ENCODE data around the gene DDX41. TPM values are rescaled to one million over a fixed set of nuclear protein-coding genes. Genes with fewer than 3 reads are reported as not detected.

The DDX41 gene
- total RNA-seq, 2 experiments from 2014 or later: 169 to 224 TPM

DNA sequence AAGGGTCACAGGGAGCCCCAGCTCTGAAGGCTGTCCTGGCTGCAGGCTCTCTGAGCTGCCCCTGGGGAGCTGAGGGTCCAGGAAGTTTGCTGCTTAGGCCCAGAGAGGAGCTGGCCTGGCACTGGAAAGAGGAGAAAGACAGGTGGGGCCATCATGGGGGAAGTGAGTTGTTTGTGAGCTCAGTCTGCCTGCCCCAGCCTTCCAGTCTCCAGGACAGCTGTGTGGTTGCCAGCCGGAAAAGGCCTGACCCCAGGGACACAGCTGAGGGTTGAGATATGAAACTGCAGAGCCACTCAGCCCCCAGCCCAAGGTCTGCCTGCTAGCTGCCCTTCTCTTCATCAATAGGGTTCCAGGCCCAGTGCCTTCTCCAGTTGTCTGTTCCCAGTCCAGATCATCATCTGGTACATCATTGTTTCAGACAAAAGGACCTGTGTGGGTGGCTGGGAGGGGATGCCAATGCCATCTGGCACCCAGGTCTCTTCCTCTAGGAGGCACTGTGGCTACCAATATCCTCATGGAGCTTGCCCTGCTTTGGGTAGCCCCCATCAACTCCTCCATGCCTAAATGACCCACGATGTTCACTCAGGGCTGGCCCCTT, 4.3 kb upstream of the DDX41 start:
- Histone ChIP-seq H4K20me1 (ENCODE audit: insufficient read depth, low read length) (no peaks in the 10 kb centered on the region), H3K27ac (ENCODE audit: low read depth, low read length, poor library complexity, severe bottlenecking) (peak overlapping the region; percentile 55), H3K4me2 (ENCODE audit: low read length) (peak overlapping the region; percentile 60), H2AFZ (ENCODE audit: low read length) (no peak overlapping the region), H3K79me2 (ENCODE audit: insufficient read depth, low read depth, low read length) (peaks cover 24% of the 10 kb centered on the region), H3K9me2 (ENCODE audit: insufficient read depth, low read length) (no peaks in the 10 kb centered on the region), H3K4me3 (ENCODE audit: low read depth, low read length, poor library complexity, severe bottlenecking) (peak overlapping the region; percentile 4), H3K4me1 (ENCODE audit: insufficient read depth, low read length, poor library complexity, severe bottlenecking) (peaks cover 30% of the 10 kb centered on the region), H3K36me3 (ENCODE audit: insufficient read depth, low read length) (peaks cover 69% of the 10 kb centered on the region), H3K9me3 (ENCODE audit: low read length) (no peaks in the 10 kb centered on the region)
- intact Hi-C loops (cut with micrococcal nuclease; ENCODE audit: unreplicated experiment): no loop called here
- ChIA-PET POLR2A (interaction anchor here (0.7 to 1.7 kb wide), 4 partner anchors 11 to 26 kb away, joined by 3 to 4 read pairs (median 4); partner anchors contain the start of gene DOK3), CTCF (ENCODE audit: unreplicated experiment) (interaction anchor here (0.6 to 1.0 kb wide), 2 partner anchors 11 to 118 kb away, joined by 3 to 4 read pairs; partner anchors contain the start of gene DOK3)
- TF ChIP-seq EZH2phosphoT487 (IDR thresholded peaks at IDR 0.05; ENCODE audit: borderline replicate concordance, low read depth, low read length): no peak
- TF ChIP-seq, protein P1, sequence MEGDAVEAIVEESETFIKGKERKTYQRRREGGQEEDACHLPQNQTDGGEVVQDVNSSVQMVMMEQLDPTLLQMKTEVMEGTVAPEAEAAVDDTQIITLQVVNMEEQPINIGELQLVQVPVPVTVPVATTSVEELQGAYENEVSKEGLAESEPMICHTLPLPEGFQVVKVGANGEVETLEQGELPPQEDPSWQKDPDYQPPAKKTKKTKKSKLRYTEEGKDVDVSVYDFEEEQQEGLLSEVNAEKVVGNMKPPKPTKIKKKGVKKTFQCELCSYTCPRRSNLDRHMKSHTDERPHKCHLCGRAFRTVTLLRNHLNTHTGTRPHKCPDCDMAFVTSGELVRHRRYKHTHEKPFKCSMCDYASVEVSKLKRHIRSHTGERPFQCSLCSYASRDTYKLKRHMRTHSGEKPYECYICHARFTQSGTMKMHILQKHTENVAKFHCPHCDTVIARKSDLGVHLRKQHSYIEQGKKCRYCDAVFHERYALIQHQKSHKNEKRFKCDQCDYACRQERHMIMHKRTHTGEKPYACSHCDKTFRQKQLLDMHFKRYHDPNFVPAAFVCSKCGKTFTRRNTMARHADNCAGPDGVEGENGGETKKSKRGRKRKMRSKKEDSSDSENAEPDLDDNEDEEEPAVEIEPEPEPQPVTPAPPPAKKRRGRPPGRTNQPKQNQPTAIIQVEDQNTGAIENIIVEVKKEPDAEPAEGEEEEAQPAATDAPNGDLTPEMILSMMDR (conservative IDR thresholded peaks at IDR 0.05; ENCODE audit: low read length): peak; percentile 57
- peak; percentile 56 for DNase-seq (ENCODE audit: low spot score)
- BruUV-seq (replicated peaks): no TSS peak

DNA sequence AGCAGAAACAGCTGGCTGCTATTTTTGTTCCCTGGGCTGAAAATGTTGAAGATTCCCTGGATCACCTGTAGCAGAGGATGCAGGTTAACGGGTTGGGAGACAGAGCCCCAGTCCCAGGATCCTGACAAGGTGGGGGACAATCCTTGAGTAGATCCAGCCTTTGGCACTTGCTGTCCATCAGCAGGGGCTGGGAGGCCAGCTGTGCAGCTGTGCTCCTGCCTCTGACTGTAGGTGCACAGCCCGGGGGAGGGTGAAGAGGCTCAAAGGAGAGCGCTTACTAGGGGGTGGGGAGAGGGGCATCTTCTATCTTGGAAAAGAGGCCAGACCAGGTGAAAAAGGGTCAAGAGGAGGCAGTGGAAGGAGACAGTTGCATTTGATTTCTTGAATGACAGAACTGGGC, 3.5 kb upstream of the DDX41 start:
- intact Hi-C loops (cut with micrococcal nuclease; ENCODE audit: unreplicated experiment): no loop called here
- no peaks in the 10 kb centered on the region for H3K9me3 ChIP-seq (ENCODE audit: low read length)
- H3K79me2 ChIP-seq (ENCODE audit: insufficient read depth, low read depth, low read length): peaks cover 31% of the 10 kb centered on the region
- H3K4me3 ChIP-seq (ENCODE audit: low read depth, low read length, poor library complexity, severe bottlenecking): no peak overlapping the region
- H3K4me2 ChIP-seq (ENCODE audit: low read length): peak overlapping the region; percentile 60
- H3K4me1 ChIP-seq (ENCODE audit: insufficient read depth, low read length, poor library complexity, severe bottlenecking): peaks cover 38% of the 10 kb centered on the region
- no peaks in the 10 kb centered on the region for H3K9me2 ChIP-seq (ENCODE audit: insufficient read depth, low read length)
- H4K20me1 ChIP-seq (ENCODE audit: insufficient read depth, low read length): no peaks in the 10 kb centered on the region
- TF ChIP-seq, protein P1 (conservative IDR thresholded peaks at IDR 0.05; ENCODE audit: low read length): no peak
- TF ChIP-seq EZH2phosphoT487 (IDR thresholded peaks at IDR 0.05; ENCODE audit: borderline replicate concordance, low read depth, low read length): no peak
- DNase-seq (ENCODE audit: low spot score): no peak
- peak overlapping the region; percentile 55 for H3K27ac ChIP-seq (ENCODE audit: low read depth, low read length, poor library complexity, severe bottlenecking)
- ChIA-PET POLR2A (interaction anchor here (0.7 to 1.5 kb wide), 3 partner anchors 11 to 26 kb away, joined by 3 to 4 read pairs (median 3); partner anchors contain the start of gene DOK3), CTCF (ENCODE audit: unreplicated experiment) (interaction anchor here (0.6 kb wide), 1 partner anchor 118 kb away, joined by 3 read pairs; no protein-coding TSS in a partner anchor)
- no TSS peak for BruUV-seq (replicated peaks)
- no peak overlapping the region for H2AFZ ChIP-seq (ENCODE audit: low read length)
- H3K36me3 ChIP-seq (ENCODE audit: insufficient read depth, low read length): peaks cover 69% of the 10 kb centered on the region
